ENCODE measurements around the gene PUS1.

DNA sequence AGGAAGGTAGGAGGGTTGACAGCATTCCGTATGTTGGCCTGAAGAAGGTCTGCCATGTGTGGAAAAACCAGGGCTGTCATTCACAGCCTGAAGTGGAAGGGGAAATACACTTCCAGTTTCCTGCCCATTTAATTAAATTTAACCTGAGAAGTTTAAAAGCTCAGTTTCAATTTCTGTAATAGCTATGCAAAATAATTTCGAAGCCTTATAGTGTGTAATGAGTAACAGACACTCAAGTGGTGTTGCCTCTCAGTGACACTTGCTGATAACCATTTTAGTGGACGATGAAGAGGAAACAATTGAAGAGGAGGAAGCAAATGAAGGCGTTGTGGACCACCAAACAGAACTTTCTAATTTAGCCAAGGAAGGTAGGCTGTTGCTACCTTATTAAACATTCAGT is 65.5 kb downstream of the PUS1 start:
- TF ChIP-seq POLR2A (IDR thresholded peaks at IDR 0.05), result no peak
- TF ChIP-seq, protein P1, sequence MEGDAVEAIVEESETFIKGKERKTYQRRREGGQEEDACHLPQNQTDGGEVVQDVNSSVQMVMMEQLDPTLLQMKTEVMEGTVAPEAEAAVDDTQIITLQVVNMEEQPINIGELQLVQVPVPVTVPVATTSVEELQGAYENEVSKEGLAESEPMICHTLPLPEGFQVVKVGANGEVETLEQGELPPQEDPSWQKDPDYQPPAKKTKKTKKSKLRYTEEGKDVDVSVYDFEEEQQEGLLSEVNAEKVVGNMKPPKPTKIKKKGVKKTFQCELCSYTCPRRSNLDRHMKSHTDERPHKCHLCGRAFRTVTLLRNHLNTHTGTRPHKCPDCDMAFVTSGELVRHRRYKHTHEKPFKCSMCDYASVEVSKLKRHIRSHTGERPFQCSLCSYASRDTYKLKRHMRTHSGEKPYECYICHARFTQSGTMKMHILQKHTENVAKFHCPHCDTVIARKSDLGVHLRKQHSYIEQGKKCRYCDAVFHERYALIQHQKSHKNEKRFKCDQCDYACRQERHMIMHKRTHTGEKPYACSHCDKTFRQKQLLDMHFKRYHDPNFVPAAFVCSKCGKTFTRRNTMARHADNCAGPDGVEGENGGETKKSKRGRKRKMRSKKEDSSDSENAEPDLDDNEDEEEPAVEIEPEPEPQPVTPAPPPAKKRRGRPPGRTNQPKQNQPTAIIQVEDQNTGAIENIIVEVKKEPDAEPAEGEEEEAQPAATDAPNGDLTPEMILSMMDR (IDR thresholded peaks at IDR 0.05), result no peak
